Progenitor cell of endocrine pancreas (in vitro differentiated cells): Measurements from ENCODE around the gene SGMS2. TPM values are rescaled to one million over a fixed set of nuclear protein-coding genes. Genes with fewer than 3 reads are reported as not detected.

ENCODE experiments used
- DNase-seq: peaks from one replicate; pipeline ENCODE4 v3.0.0; 2021; ENCODE audit warnings: low spot score; ENCODE audit not compliant: unreplicated experiment
- H3K27ac Mint-ChIP-seq: 2 replicates; pipeline ENCODE4 v1.8.0; 2021; ENCODE audit warnings: mild to moderate bottlenecking, moderate library complexity, mixed read lengths
- H3K27me3 Mint-ChIP-seq: 2 replicates; pipeline ENCODE4 v1.8.0; 2021; ENCODE audit warnings: mixed read lengths
- H3K36me3 Mint-ChIP-seq: 2 replicates; pipeline ENCODE4 v1.8.0; 2022; ENCODE audit warnings: mixed read lengths; ENCODE audit not compliant: insufficient read depth
- H3K4me1 Mint-ChIP-seq: 2 replicates; pipeline ENCODE4 v1.8.0; 2021; ENCODE audit warnings: low read depth, mixed read lengths
- H3K4me3 Mint-ChIP-seq: 2 replicates; pipeline ENCODE4 v1.8.0; 2021; ENCODE audit warnings: low read depth, mild to moderate bottlenecking, moderate library complexity, mixed read lengths
- H3K9me3 Mint-ChIP-seq: 2 replicates; pipeline ENCODE4 v1.8.0; 2021; ENCODE audit warnings: low read depth, mixed read lengths
- total RNA-seq: library from RNA; stranded (reverse); gene quantifications from 2 replicates; pipeline ENCODE4 v1.2.1, GENCODE V29; 2021
- TF ChIP-seq, protein P1 (sequence below): fragments of 200-600 bp; sonication (generic); IDR thresholded peaks from one replicate; pipeline ENCODE4 v1.5.0; 2021; ENCODE audit warnings: antibody characterized with exemption, mild to moderate bottlenecking; ENCODE audit not compliant: unreplicated experiment

SGMS2 gene
- total RNA-seq, 1 donor from 2014 or later, result 6.9 TPM

- DNase-seq, result no peak
- H3K9me3 Mint-ChIP-seq, result peaks cover 3% of the 10 kb centered on the region
- TF ChIP-seq, protein P1, sequence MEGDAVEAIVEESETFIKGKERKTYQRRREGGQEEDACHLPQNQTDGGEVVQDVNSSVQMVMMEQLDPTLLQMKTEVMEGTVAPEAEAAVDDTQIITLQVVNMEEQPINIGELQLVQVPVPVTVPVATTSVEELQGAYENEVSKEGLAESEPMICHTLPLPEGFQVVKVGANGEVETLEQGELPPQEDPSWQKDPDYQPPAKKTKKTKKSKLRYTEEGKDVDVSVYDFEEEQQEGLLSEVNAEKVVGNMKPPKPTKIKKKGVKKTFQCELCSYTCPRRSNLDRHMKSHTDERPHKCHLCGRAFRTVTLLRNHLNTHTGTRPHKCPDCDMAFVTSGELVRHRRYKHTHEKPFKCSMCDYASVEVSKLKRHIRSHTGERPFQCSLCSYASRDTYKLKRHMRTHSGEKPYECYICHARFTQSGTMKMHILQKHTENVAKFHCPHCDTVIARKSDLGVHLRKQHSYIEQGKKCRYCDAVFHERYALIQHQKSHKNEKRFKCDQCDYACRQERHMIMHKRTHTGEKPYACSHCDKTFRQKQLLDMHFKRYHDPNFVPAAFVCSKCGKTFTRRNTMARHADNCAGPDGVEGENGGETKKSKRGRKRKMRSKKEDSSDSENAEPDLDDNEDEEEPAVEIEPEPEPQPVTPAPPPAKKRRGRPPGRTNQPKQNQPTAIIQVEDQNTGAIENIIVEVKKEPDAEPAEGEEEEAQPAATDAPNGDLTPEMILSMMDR, result no peak
- no peak overlapping the region for H3K27ac Mint-ChIP-seq
- H3K4me3 Mint-ChIP-seq, result no peak overlapping the region
- H3K36me3 Mint-ChIP-seq, result no peaks in the 10 kb centered on the region
- peaks cover 13% of the 10 kb centered on the region for H3K4me1 Mint-ChIP-seq
- no peaks in the 10 kb centered on the region for H3K27me3 Mint-ChIP-seq
These were observed 42.0 kb downstream of the SGMS2 start for GRCh38 chr4:107866726-107867125.

GRCh38 chr4:107870236-107870635, 45.5 kb downstream of the SGMS2 start:
- TF ChIP-seq, protein P1, result no peak

DNA sequence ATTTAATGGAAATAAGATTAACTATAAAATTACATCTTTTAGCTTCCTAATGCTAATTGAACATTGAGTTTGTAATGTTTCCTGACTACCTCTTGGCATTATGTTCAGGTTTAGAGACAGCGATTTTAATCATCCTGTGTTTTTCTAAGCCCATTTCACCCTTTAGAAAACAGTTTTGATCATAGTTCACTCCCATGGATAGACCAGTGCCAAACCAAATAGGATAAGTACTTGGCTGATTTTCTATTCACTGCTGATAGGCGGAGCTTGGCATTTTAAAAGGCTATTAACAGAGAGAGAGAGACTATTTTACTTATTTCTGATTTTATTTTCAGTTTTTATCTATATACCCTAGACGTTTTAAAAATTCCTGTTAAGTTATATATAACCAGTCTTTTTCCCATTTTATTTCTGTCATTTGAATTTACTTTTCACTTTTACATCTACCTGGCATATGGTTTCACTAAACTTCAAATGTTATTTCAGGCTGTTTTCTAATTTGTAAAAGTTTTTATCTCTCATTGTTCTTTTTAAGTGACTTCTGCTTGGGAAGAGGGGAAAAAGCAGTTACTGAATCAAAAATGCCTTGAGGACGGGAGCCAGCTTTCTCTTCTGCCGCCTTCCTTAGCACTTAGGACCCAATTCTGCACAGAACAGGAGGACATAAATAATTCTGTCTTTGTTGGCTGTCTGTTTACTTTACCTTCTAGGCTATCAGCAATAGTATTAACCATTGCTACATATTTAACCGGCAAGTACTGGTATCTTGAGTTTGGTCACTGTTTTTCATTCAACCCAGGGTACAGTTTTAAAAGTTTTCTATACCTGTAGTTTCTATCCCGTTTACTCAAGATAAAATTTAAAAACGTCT, 46.4 kb downstream of the SGMS2 start:
- Mint-ChIP-seq H3K4me1 (peaks cover 23% of the 10 kb centered on the region), H3K4me3 (peak overlapping the region; percentile 4), H3K27me3 (no peaks in the 10 kb centered on the region), H3K27ac (peak overlapping the region; percentile 61), H3K36me3 (no peaks in the 10 kb centered on the region), H3K9me3 (peaks cover 3% of the 10 kb centered on the region)
- TF ChIP-seq, protein P1, result no peak
- no peak for DNase-seq

More at GRCh38 chr4:107870236-107870635, 45.5 kb downstream of the SGMS2 start:
- Mint-ChIP-seq H3K27me3 (no peaks in the 10 kb centered on the region), H3K9me3 (peaks cover 3% of the 10 kb centered on the region), H3K4me3 (no peak overlapping the region), H3K27ac (no peak overlapping the region), H3K4me1 (peaks cover 21% of the 10 kb centered on the region), H3K36me3 (no peaks in the 10 kb centered on the region)
- no peak for DNase-seq

GRCh38 chr4:107874024-107874423, 49.3 kb downstream of the SGMS2 start:
- no peaks in the 10 kb centered on the region for H3K36me3 Mint-ChIP-seq
- DNase-seq, result no peak
- H3K27me3 Mint-ChIP-seq, result no peaks in the 10 kb centered on the region
- TF ChIP-seq, protein P1, result no peak
- H3K4me1 Mint-ChIP-seq, result peaks cover 35% of the 10 kb centered on the region
- peaks cover 3% of the 10 kb centered on the region for H3K9me3 Mint-ChIP-seq
- no peak overlapping the region for H3K4me3 Mint-ChIP-seq
- H3K27ac Mint-ChIP-seq, result no peak overlapping the region

GRCh38 chr4:107876099-107876498, 51.4 kb downstream of the SGMS2 start:
- TF ChIP-seq, protein P1, result no peak
- peaks cover 27% of the 10 kb centered on the region for H3K4me1 Mint-ChIP-seq
- H3K36me3 Mint-ChIP-seq, result no peaks in the 10 kb centered on the region
- DNase-seq, result no peak
- no peaks in the 10 kb centered on the region for H3K9me3 Mint-ChIP-seq
- no peaks in the 10 kb centered on the region for H3K27me3 Mint-ChIP-seq
- no peak overlapping the region for H3K27ac Mint-ChIP-seq
- no peak overlapping the region for H3K4me3 Mint-ChIP-seq
